HepG2 (cell line): ENCODE results near the gene SNX15. TPM values are rescaled to one million over a fixed set of nuclear protein-coding genes. Genes with fewer than 3 reads are reported as not detected.

Experiments
- AGO2 ChIP-seq: fragments of 200-400 bp; formaldehyde crosslinking; optimal IDR thresholded peaks from 2 replicates; pipeline ENCODE3; 2017; ENCODE audit warnings: mild to moderate bottlenecking, low read depth, low read length, moderate library complexity
- BCLAF1 ChIP-seq: fragments of 450-650 bp; IDR thresholded peaks from 2 replicates; pipeline ENCODE4 v1.6.1; 2017; ENCODE audit warnings: mild to moderate bottlenecking
- BORCS8-MEF2B ChIP-seq: sonication (generic); formaldehyde crosslinking; IDR thresholded peaks from 2 replicates; pipeline ENCODE4 v1.8.0; 2022; ENCODE audit warnings: mild to moderate bottlenecking, missing genetic modification reagents
- CHD2 ChIP-seq: IDR thresholded peaks from 2 replicates; pipeline ENCODE4 v1.6.1; 2011; ENCODE audit warnings: low read depth, low read length, improper control_type of control experiment
- DNMT3B ChIP-seq: conservative IDR thresholded peaks from 2 replicates; pipeline ENCODE4 v1.6.1; 2016; ENCODE audit warnings: missing biosample characterization, control low read depth
- RFXANK ChIP-seq: IDR thresholded peaks from 2 replicates; pipeline ENCODE4 v1.6.1; 2016
- SSRP1 ChIP-seq: IDR thresholded peaks from 2 replicates; pipeline ENCODE4 v1.6.1; 2016; ENCODE audit warnings: control low read depth
- TBX2 ChIP-seq: sonication (generic); formaldehyde crosslinking; IDR thresholded peaks from 2 replicates; pipeline ENCODE4 v1.5.0; 2020; ENCODE audit warnings: missing genetic modification reagents, mild to moderate bottlenecking, borderline replicate concordance
- ZNF44 ChIP-seq: sonication (generic); formaldehyde crosslinking; IDR thresholded peaks from 2 replicates; pipeline ENCODE4 v1.5.1; 2020; ENCODE audit warnings: mild to moderate bottlenecking, missing genetic modification reagents
- ZNF562 ChIP-seq: sonication (generic); formaldehyde crosslinking; IDR thresholded peaks from 2 replicates; pipeline ENCODE4 v1.8.0; 2022; ENCODE audit warnings: missing genetic modification reagents, borderline replicate concordance
- ZNF567 ChIP-seq: sonication (generic); formaldehyde crosslinking; IDR thresholded peaks from 2 replicates; pipeline ENCODE4 v1.8.1; 2023; ENCODE audit warnings: mild to moderate bottlenecking, missing genetic modification reagents, borderline replicate concordance
- ZNF639 ChIP-seq: conservative IDR thresholded peaks from 2 replicates; pipeline ENCODE4 v1.6.1; 2018; ENCODE audit warnings: missing genetic modification reagents
- ZNF746 ChIP-seq: sonication (generic); formaldehyde crosslinking; IDR thresholded peaks from 2 replicates; pipeline ENCODE4 v1.8.0; 2022; ENCODE audit warnings: mild to moderate bottlenecking, missing genetic modification reagents
- ZNF780A ChIP-seq: sonication (generic); formaldehyde crosslinking; IDR thresholded peaks from 2 replicates; pipeline ENCODE4 v1.8.0; 2022; ENCODE audit warnings: mild to moderate bottlenecking, missing genetic modification reagents, moderate library complexity
- ZNF879 ChIP-seq: sonication (generic); formaldehyde crosslinking; IDR thresholded peaks from 2 replicates; pipeline ENCODE4 v1.8.1; 2023; ENCODE audit warnings: missing genetic modification reagents
- polyA plus RNA-seq, 8 experiments: library from polyadenylated mRNA; depleted of rRNA in 3 of 8; stranded (reverse) in 7 of 8; unstranded in 1 of 8; fragments of >200 nt; fragmentation: Illumina TruSeq in 4 of 8; extraction: Trizol in 4 of 8; gene quantifications; 2 replicates each; pipeline versions ENCODE4 v1.2.1 to v1.2.3, GENCODE V29; 2011 to 2016; ENCODE audit warnings: low read depth in 4 of 8, missing spikeins in 1 of 8, mixed read lengths in 1 of 8; ENCODE audit not compliant: insufficient read depth in 1 of 8
- total RNA-seq, 5 experiments: library from RNA; depleted of rRNA; stranded (reverse); fragments of >200 nt; fragmentation: Illumina TruSeq; extraction: Trizol; gene quantifications; 2 replicates each; pipeline ENCODE4 v1.2.3, GENCODE V29; 2016; ENCODE audit warnings: low read depth in 1 of 5
- TF ChIP-seq, protein P1 (sequence below): sonication (generic); formaldehyde crosslinking; IDR thresholded peaks from 2 replicates; pipeline ENCODE4 v1.4.0; 2020; ENCODE audit warnings: missing genetic modification reagents, borderline replicate concordance
- TF ChIP-seq, protein P2 (sequence below): sonication (generic); formaldehyde crosslinking; IDR thresholded peaks from 2 replicates; pipeline ENCODE4 v1.4.0; 2020; ENCODE audit warnings: mild to moderate bottlenecking, missing genetic modification reagents

SNX15 gene
- total and polyA plus RNA-seq, 2 of the 13 experiments (the other 11 are each of a cell fraction or from before 2014, with no cell fraction given), result 19.1 to 22.6 TPM

GRCh38 chr11:65013130-65013887 is 13.9 kb upstream of the SNX15 start (continued):
- TF ChIP-seq, protein P1, sequence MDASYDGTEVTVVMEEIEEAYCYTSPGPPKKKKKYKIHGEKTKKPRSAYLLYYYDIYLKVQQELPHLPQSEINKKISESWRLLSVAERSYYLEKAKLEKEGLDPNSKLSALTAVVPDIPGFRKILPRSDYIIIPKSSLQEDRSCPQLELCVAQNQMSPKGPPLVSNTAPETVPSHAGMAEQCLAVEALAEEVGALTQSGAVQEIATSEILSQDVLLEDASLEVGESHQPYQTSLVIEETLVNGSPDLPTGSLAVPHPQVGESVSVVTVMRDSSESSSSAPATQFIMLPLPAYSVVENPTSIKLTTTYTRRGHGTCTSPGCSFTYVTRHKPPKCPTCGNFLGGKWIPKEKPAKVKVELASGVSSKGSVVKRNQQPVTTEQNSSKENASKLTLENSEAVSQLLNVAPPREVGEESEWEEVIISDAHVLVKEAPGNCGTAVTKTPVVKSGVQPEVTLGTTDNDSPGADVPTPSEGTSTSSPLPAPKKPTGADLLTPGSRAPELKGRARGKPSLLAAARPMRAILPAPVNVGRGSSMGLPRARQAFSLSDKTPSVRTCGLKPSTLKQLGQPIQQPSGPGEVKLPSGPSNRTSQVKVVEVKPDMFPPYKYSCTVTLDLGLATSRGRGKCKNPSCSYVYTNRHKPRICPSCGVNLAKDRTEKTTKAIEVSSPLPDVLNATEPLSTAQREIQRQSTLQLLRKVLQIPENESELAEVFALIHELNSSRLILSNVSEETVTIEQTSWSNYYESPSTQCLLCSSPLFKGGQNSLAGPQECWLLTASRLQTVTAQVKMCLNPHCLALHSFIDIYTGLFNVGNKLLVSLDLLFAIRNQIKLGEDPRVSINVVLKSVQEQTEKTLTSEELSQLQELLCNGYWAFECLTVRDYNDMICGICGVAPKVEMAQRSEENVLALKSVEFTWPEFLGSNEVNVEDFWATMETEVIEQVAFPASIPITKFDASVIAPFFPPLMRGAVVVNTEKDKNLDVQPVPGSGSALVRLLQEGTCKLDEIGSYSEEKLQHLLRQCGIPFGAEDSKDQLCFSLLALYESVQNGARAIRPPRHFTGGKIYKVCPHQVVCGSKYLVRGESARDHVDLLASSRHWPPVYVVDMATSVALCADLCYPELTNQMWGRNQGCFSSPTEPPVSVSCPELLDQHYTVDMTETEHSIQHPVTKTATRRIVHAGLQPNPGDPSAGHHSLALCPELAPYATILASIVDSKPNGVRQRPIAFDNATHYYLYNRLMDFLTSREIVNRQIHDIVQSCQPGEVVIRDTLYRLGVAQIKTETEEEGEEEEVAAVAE (CRISPR knock-in tag), result no peak
- no peak for TF ChIP-seq ZNF562 (CRISPR knock-in tag)
- TF ChIP-seq BORCS8-MEF2B (CRISPR knock-in tag), result 0 out of 2 replicates have a peak, but pooled peaks have one; percentile 9
- TF ChIP-seq ZNF567 (CRISPR knock-in tag), result no peak
- TF ChIP-seq ZNF44, result no peak
- TF ChIP-seq ZNF639 (CRISPR knock-in tag), result no peak
- TF ChIP-seq DNMT3B (CRISPR knock-in tag), result no peak
- TF ChIP-seq RFXANK (CRISPR knock-in tag), result no peak
- TF ChIP-seq ZNF746, result no peak; the same call in 1 of the 2 replicates
- no peak for TF ChIP-seq TBX2 (CRISPR knock-in tag)
- TF ChIP-seq CHD2, result no peak
- no peak for TF ChIP-seq AGO2
- TF ChIP-seq ZNF780A, result no peak
- no peak for TF ChIP-seq SSRP1 (CRISPR knock-in tag)
- TF ChIP-seq, protein P2, sequence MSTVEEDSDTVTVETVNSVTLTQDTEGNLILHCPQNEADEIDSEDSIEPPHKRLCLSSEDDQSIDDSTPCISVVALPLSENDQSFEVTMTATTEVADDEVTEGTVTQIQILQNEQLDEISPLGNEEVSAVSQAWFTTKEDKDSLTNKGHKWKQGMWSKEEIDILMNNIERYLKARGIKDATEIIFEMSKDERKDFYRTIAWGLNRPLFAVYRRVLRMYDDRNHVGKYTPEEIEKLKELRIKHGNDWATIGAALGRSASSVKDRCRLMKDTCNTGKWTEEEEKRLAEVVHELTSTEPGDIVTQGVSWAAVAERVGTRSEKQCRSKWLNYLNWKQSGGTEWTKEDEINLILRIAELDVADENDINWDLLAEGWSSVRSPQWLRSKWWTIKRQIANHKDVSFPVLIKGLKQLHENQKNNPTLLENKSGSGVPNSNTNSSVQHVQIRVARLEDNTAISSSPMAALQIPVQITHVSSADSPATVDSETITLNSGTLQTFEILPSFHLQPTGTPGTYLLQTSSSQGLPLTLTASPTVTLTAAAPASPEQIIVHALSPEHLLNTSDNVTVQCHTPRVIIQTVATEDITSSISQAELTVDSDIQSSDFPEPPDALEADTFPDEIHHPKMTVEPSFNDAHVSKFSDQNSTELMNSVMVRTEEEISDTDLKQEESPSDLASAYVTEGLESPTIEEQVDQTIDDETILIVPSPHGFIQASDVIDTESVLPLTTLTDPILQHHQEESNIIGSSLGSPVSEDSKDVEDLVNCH (CRISPR knock-in tag), result no peak
- no peak for TF ChIP-seq ZNF879
- no peak for TF ChIP-seq BCLAF1
